Neural cell (in vitro differentiated cells): ENCODE results near the gene SERGEF. TPM values are rescaled to one million over a fixed set of nuclear protein-coding genes. Genes with fewer than 3 reads are reported as not detected.

ENCODE experiments used
- H2AFZ ChIP-seq: fragments of 200-600, 300-800 bp; sonication (generic), shearing (Covaris generic); 2 replicates; pipeline ENCODE4 v1.6.0; 2014; ENCODE audit warnings: low read depth, mild to moderate bottlenecking, antibody characterized with exemption, low read length, moderate library complexity
- H3F3A ChIP-seq: fragments of 200-600 bp; shearing (Covaris generic); 2 replicates; pipeline ENCODE4 v1.6.1; 2016; ENCODE audit warnings: mild to moderate bottlenecking, moderate library complexity, mixed read lengths, antibody characterized with exemption, low read length; ENCODE audit not compliant: insufficient read depth, poor library complexity, severe bottlenecking
- H3K27ac ChIP-seq: fragments of 200-600, 300-800 bp; sonication (generic), shearing (Covaris generic); 2 replicates; pipeline ENCODE4 v1.5.1; 2014; ENCODE audit warnings: mild to moderate bottlenecking, low read length, moderate library complexity
- H3K27me3 ChIP-seq: fragments of 300-800, 200-600 bp; sonication (generic), shearing (Covaris generic); 2 replicates; pipeline ENCODE4 v1.6.0; 2014; ENCODE audit warnings: mild to moderate bottlenecking, low read depth, low read length, moderate library complexity; ENCODE audit not compliant: insufficient read depth
- H3K36me3 ChIP-seq: fragments of 300-800, 200-600 bp; sonication (generic), shearing (Covaris generic); 2 replicates; pipeline ENCODE4 v1.5.1; 2014; ENCODE audit warnings: mild to moderate bottlenecking, antibody characterized with exemption, low read length, moderate library complexity; ENCODE audit not compliant: insufficient read depth
- H3K4me2 ChIP-seq: fragments of 300-800, 200-600 bp; sonication (generic), shearing (Covaris generic); 2 replicates; pipeline ENCODE4 v1.6.0; 2014; ENCODE audit warnings: mild to moderate bottlenecking, low read length
- H3K4me3 ChIP-seq: fragments of 300-800, 200-600 bp; sonication (generic), shearing (Covaris generic); 2 replicates; pipeline ENCODE4 v1.5.1; 2014; ENCODE audit warnings: mild to moderate bottlenecking, low read length, moderate library complexity
- H3K79me2 ChIP-seq: fragments of 200-600 bp; shearing (Covaris generic); replicated peaks from 2 replicates; pipeline ENCODE4 v1.6.0; 2014; ENCODE audit warnings: mild to moderate bottlenecking, low read length, moderate library complexity; ENCODE audit not compliant: insufficient read depth
- H3K9ac ChIP-seq: fragments of 300-800, 200-600 bp; sonication (generic), shearing (Covaris generic); 2 replicates; pipeline ENCODE4 v1.6.1; 2016; ENCODE audit warnings: mild to moderate bottlenecking, low read length, mixed read lengths
- H3K9me2 ChIP-seq: fragments of 200-600 bp; shearing (Covaris generic); 2 replicates; pipeline ENCODE4 v1.6.1; 2016; ENCODE audit warnings: mild to moderate bottlenecking, low read length, mixed read lengths; ENCODE audit not compliant: insufficient read depth
- H3K9me3 ChIP-seq: fragments of 200-600, 300-800 bp; sonication (generic), shearing (Covaris generic); 2 replicates; pipeline ENCODE4 v1.6.1; 2016; ENCODE audit warnings: mild to moderate bottlenecking, mixed run types, low read length, moderate library complexity, mixed read lengths
- H4K20me1 ChIP-seq: fragments of 200-600 bp; shearing (Covaris generic); 2 replicates; pipeline ENCODE4 v1.6.1; 2016; ENCODE audit warnings: mild to moderate bottlenecking, mixed run types; ENCODE audit not compliant: insufficient read depth
- CTCF ChIP-seq: fragments of 450-650 bp; IDR thresholded peaks from 2 replicates; pipeline ENCODE4 v1.5.1; 2014; ENCODE audit warnings: antibody characterized with exemption, mild to moderate bottlenecking, moderate library complexity; ENCODE audit not compliant: poor library complexity, severe bottlenecking
- EP300 ChIP-seq: fragments of 450-650 bp; conservative IDR thresholded peaks from 2 replicates; pipeline ENCODE4 v1.6.1; 2014; ENCODE audit warnings: antibody characterized with exemption, mild to moderate bottlenecking, moderate library complexity; ENCODE audit not compliant: poor library complexity, severe bottlenecking
- EZH2 ChIP-seq: fragments of 200-600, 300-800 bp; shearing (Covaris generic), sonication (generic); IDR thresholded peaks from 2 replicates; pipeline ENCODE4 v1.6.1; 2014; ENCODE audit warnings: antibody characterized with exemption, low read length, borderline replicate concordance, mild to moderate bottlenecking; ENCODE audit not compliant: insufficient read depth, poor library complexity, severe bottlenecking
- MXI1 ChIP-seq: fragments of 450-650 bp; conservative IDR thresholded peaks from 2 replicates; pipeline ENCODE4 v1.6.1; 2014; ENCODE audit warnings: antibody characterized with exemption, mild to moderate bottlenecking; ENCODE audit not compliant: poor library complexity, severe bottlenecking
- POLR2AphosphoS5 ChIP-seq: IDR thresholded peaks from 2 replicates; pipeline ENCODE4 v1.6.1; 2012
- RAD21 ChIP-seq: fragments of 450-650 bp; conservative IDR thresholded peaks from 2 replicates; pipeline ENCODE4 v1.6.1; 2014; ENCODE audit warnings: antibody characterized with exemption, mild to moderate bottlenecking, moderate library complexity
- REST ChIP-seq: IDR thresholded peaks from 2 replicates; pipeline ENCODE4 v1.6.1; 2012; ENCODE audit warnings: borderline replicate concordance
- SMC3 ChIP-seq: fragments of 450-650 bp; conservative IDR thresholded peaks from 2 replicates; pipeline ENCODE4 v1.6.1; 2014; ENCODE audit warnings: antibody characterized with exemption, mild to moderate bottlenecking, moderate library complexity; ENCODE audit not compliant: poor library complexity
- TAF1 ChIP-seq: IDR thresholded peaks from 2 replicates; pipeline ENCODE4 v1.6.1; 2012; ENCODE audit warnings: low read depth
- polyA plus RNA-seq: library from polyadenylated mRNA; depleted of rRNA; stranded (reverse); fragments of >200 nt; gene quantifications from 2 replicates; pipeline ENCODE4 v1.2.3, GENCODE V29; 2014

The SERGEF gene
- polyA plus RNA-seq, 1 donor from 2014 or later: 49.6 TPM

DNA sequence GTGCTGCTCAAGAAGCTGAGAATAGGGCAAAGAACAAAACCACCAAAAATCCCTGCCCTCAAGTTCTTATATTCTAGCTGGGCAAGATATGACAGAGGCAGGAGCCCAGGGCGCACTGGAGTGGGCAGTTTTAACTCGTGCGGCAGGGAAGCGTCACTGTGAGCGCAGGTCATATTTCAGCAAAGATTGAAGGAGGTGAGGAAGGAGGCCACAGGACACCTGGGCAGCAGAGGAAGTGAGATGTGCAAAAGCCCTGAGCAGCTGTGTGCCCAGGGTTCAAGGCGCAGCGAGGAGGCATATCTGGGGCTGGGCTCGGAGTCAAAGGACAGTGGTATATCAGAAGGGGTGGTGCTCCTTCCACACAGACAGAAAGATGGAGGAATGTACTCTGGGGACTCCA is 264.8 kb downstream of the SERGEF start:
- H3K27me3 ChIP-seq: no peaks in the 10 kb centered on the region
- H4K20me1 ChIP-seq: peaks cover under 1% of the 10 kb centered on the region
- H3K4me3 ChIP-seq: no peak overlapping the region
- no peaks in the 10 kb centered on the region for H3K9me3 ChIP-seq
- H3K36me3 ChIP-seq: no peaks in the 10 kb centered on the region
- no peak overlapping the region for H2AFZ ChIP-seq
- no peaks in the 10 kb centered on the region for H3F3A ChIP-seq
- H3K79me2 ChIP-seq: peaks cover 10% of the 10 kb centered on the region
- no peak overlapping the region for H3K9ac ChIP-seq
- H3K4me2 ChIP-seq: no peak overlapping the region
- no peak overlapping the region for H3K27ac ChIP-seq
- no peaks in the 10 kb centered on the region for H3K9me2 ChIP-seq
- TF ChIP-seq SMC3 (no peak), EP300 (no peak), TAF1 (no peak), CTCF (no peak), RAD21 (no peak), MXI1 (no peak), EZH2 (no peak), POLR2AphosphoS5 (no peak), REST (no peak)

DNA sequence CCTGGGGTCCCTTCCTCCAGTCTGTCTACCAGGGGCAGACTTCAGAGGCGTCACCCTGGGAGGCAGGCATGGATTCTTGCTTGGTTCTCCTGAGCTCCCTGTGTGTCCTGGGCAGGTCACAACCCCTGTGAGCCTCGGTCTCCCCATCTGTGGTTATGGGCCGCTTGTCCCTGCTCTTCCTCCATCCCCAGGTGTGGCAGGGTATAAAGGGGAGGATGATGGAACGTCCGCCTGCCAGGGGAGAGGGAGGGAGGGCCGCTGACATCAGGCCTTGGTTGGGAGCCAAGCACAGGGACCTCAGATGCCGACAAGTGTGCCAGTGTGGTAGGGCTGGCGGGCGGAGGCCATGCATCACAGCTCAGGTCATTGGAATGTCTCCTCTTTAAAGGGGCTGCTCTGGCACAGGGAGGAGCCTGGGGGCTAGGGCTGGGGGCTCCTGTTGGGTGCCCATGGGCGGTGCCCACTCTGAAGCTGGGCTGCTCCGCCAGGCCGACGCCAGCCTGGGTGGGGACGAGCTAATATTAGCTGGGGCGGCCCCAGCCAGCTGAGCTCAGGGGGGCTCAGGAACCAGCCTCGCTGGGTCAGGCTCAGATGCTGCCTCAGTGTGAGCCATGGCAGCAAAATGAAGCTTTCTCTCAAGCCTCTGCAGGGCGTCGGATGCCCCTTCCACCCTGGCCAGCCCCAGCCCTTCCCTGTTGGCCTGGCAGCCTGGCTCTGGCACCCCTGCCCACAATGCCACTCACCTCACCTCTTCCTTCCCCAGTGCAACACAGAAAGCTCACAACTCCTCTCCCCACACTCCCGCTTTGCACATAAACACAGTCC is 265.5 kb downstream of the SERGEF start:
- no peaks in the 10 kb centered on the region for H3K36me3 ChIP-seq
- H3K27ac ChIP-seq: no peak overlapping the region
- no peak overlapping the region for H2AFZ ChIP-seq
- H3K79me2 ChIP-seq: peaks cover 3% of the 10 kb centered on the region
- no peak overlapping the region for H3K4me3 ChIP-seq
- no peaks in the 10 kb centered on the region for H3K27me3 ChIP-seq
- no peak overlapping the region for H3K4me2 ChIP-seq
- H4K20me1 ChIP-seq: peaks cover 3% of the 10 kb centered on the region
- TF ChIP-seq MXI1: no peak
- no peak for TF ChIP-seq TAF1
- no peaks in the 10 kb centered on the region for H3K9me3 ChIP-seq
- H3K9me2 ChIP-seq: no peaks in the 10 kb centered on the region
- H3F3A ChIP-seq: no peaks in the 10 kb centered on the region
- no peak overlapping the region for H3K9ac ChIP-seq
